Activated CD4-positive, alpha-beta T cell treated with anti-CD3 and anti-CD28 coated beads, Interleukin-10, Interleukin-2, amounts not matched to agents 100 ng/mL and 50 ng/mL, durations not matched to agents 16 hours and 8 hours (primary cell): ENCODE data around the gene PPP1R37.
A peak's percentile ranks its signal among the peaks of the same experiment; 100 is the strongest.
"Not testable (repeated sequence)": the region's sequence is repeated elsewhere in the genome, so short reads cannot be mapped to it uniquely, and the experiment has no call there.

Experiments
- DNase-seq: peaks from one replicate; pipeline ENCODE4 v3.0.0-alpha.2; 2020

The PPP1R37 gene

DNA sequence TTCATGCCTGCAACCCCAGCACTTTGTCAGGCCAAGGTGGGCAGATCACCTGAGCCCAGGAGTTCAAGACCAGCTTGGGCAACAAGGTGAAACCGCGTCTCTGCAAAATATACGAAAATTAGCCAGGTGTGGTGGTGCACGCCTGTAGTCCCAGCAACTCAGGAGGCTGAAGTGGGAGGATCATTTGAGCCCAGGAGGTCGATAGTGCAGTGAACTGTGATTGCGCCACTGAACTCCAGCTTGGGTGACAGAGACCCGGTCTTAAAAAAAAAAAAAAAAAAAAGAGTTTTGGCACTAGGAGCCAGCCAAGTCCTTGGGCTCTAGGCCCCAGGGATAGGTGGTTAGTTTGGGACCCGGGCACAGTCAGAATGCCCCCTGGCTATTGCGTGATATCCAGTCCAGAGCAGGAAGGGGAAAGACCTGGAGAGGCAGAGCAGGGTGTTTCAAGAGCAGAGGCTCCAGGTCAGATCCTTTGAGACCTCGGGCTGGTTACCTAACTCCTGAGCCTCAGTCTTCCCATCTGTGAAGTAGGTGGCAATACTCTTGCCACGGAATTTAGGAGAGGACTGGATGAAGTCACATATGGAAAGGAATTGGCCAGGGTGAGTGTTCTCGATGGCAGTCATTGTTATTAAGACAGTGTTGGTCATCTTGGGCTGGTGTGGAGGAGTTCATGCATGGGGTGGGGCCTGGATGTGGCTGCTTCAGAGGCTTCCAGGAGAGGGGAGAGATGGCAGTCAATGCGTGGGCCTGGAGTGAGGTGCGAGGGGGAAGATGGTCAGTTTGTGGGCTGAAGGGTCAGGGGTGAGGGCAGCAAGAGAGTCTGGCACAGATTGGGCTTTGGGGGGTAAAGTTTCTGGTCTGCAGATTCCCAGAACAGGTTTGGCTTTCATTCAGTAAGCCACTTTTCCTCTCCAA lies 2.8 kb downstream of the PPP1R37 start:
- DNase-seq = no peak

- no peak for DNase-seq
Measured at GRCh38 chr19:45096700-45097099, 3.7 kb downstream of the PPP1R37 start.

GRCh38 chr19:45097450-45097775 lies 4.4 kb downstream of the PPP1R37 start:
- no peak for DNase-seq

- DNase-seq = no peak
Measured at GRCh38 chr19:45097776-45098520, 5.0 kb downstream of the PPP1R37 start.

DNA sequence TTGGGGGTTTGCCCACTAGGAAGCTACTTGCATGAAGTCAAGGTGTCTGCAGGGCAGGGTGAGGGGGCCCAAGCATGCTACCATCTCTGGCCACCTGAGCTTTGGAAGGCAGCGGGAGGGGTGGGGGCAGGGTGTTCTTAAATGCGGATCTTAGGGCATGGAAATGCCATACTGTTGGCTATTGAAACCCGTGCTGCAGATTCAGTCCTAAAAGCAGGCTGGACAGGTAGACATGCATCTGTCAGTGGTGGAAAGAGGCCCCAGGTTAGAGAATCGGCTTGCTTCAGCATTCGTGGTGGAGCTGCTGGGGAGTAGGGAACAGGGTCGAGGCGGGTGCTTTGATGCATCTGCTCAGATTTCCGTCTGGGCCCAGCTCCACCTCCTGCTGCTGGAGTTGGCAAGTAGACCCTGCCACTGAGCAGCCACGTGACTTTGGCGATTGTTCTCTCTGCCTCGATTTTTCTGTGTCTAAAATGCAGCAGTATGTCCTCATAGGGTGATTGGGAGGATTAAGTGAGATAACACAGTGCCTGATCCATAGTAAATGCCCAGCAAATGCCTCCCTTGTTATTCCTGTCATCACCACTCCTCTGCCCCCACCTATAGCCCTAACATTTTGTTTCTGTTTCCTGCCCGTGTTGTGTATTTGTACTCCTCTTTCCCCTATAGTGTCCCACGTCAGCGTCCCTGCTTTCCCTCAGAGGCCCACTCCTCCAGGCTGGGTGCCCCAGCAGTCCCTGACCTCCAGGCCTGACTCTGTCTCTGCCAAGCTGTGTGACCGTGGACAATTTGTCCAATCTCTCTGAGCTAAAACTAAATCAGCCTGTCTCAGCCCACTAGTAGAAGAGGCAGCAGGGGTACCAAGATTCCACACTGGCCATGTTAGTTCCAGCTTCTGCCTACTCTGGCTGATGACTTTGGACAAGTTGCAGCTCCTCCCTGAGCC lies 5.8 kb downstream of the PPP1R37 start:
- DNase-seq = no peak

- DNase-seq = no peak
Measured at GRCh38 chr19:45099467-45100191, 6.7 kb downstream of the PPP1R37 start.

- DNase-seq = no peak
Measured at GRCh38 chr19:45100201-45100600, 7.2 kb downstream of the PPP1R37 start.

- DNase-seq = no peak
Measured at GRCh38 chr19:45100846-45101252, 7.9 kb downstream of the PPP1R37 start.

DNA sequence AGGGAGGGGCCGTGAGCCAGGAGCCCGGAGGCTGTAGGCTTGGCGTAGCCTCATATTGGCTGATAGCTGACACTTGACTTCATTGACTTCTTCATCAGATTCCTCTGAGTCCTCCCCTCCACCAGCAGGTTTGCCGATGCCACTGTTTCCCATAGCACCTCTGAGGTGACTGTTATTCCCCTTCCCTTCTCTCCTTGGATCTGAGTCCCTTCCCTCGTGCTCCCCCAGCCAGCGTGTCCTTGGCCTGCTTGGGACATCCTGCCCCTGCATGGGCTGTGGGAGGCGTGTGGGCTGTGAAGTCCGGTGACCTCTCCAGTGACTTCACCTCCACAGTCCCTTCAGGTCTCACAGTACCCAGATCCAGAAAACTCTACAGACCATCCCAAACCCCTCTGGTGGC lies 8.8 kb downstream of the PPP1R37 start:
- no peak for DNase-seq

GRCh38 chr19:45102481-45102880 lies 9.5 kb downstream of the PPP1R37 start:
- no peak for DNase-seq

- peak; percentile 46 for DNase-seq
Measured at GRCh38 chr19:45103156-45103507, 10.2 kb downstream of the PPP1R37 start.

DNA sequence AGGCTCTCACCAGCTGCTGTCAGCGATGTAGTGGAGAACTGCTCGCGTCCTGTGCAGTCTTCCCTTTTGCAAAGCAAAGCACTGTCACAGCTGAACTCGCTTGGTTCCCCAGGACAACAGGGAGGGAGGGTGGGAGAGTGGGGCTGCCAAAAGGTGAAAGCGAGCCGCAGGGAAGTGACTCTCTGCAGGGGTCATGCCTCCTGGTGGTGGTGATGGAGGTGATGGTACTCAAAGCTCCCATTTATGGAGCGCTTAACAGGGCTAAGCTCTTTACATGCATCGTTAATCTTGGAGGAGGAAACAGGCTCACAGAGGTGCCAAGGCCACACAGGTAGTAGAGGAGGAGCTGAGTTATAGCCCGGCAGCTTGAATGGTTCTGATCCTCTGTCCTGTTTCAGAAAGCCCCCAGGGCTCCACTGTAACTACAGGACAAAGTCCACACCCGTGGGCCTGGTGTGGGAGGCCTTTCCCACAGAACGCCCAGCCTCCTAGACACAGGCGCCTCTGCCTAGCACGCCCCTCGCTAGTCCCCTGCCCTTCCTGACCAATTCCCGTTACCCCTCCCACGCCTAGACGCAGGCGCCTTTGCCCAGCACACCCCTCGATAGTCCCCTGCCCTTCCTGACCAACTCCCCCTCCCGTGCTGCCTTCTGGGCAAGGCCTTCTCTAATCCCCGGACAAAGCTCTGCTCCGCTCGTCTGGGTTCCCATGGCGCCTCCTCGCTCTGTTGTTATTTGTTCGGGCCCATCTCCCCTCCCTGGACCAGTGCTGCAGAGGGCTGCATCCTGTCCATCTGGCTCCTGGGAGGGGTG lies 10.7 kb downstream of the PPP1R37 start:
- DNase-seq = no peak

GRCh38 chr19:45104658-45105349 lies 11.8 kb downstream of the PPP1R37 start:
- DNase-seq = no peak

DNA sequence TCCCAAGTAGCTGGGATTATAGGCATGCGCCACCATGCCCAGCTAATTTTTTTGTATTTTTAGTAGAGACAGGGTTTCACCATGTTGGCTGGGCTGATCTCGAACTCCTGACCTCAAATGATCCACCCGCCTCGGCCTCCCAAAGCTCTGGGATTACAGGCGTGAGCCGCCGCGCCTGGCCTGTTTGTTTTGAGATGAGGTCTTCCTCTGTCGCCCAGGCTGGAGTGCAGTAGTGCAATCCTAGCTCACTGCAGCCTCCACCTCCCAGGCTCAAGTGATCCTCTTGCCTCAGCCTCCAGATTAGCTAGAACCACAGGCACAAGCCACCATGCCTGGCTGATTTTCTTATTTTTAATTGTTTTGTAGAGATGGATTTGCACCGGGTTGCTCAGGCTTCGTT lies 13.4 kb downstream of the PPP1R37 start:
- not testable (repeated sequence) for DNase-seq

DNA sequence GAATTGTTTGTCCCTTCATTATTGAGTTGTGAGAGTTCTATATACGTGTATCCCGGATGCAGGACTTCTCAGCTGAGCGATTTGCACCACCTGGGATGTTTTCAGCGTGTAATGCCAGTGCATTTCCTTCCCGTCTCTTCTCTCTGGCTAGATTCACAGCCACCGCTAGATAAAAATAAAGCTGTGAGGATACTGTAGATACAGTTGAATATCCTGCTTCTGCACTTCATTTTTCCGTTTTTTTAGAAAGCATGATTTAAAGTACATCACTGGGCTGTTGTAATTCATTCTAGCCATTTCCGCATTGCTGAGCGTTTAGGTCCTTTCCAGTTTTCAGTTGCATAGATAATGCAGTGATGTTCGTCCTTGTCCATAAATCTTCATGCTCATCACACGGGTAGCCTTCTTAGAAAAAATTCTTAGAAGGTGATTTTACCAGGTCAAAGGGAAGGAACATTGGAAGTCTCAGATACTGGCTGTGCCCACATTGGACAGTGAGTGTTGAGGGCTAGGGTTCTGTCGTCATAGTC lies 14.7 kb downstream of the PPP1R37 start:
- DNase-seq = no peak

GRCh38 chr19:45110851-45111266 lies 17.9 kb downstream of the PPP1R37 start:
- DNase-seq = no peak

GRCh38 chr19:45112111-45112827 lies 19.3 kb downstream of the PPP1R37 start:
- DNase-seq = no peak

- DNase-seq = no peak
Measured at GRCh38 chr19:45113628-45114027, 20.6 kb downstream of the PPP1R37 start.

DNA sequence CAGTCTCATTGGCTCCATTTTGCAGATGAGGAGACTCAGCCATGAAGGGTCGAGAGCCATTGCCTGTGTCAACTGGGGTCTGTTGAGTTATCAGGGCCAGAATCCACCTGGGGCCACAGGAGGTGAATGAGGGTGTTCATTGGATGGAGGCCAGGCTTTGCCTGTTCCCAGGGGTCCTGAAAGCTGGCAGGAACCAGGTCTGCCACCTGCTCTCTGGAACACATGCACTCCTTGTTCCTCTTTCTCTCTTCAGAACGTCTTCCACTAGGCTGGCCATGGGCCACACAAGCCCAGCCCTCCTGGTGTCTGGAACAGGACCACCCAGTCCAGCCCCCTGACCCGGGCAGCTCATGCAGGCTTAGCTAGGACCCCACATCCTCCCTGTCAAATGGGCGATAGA lies 21.1 kb downstream of the PPP1R37 start:
- DNase-seq = no peak
